WTC11 (cell line): ENCODE measurements around the gene LIF. TPM values are rescaled to one million over a fixed set of nuclear protein-coding genes. Genes with fewer than 3 reads are reported as not detected.

Experiments
- ATAC-seq: fragments of 200-7000 bp; cut with Tn5 transposase; 2 replicates; pipeline ENCODE4 v1.10.0; 2021; ENCODE audit warnings: mild to moderate bottlenecking, moderate library complexity
- CTCF ChIA-PET: fragments of 300-600 bp; sonication (Branson Sonifier 250); formaldehyde crosslinking; loops from one replicate; lab custom pipeline; 2021; ENCODE audit warnings: antibody characterized with exemption; lab: Charles Lee
- POLR2A ChIA-PET: fragments of 350-600 bp; sonication (Branson Sonifier 250); formaldehyde crosslinking; loops from one replicate; lab custom pipeline; 2021; ENCODE audit warnings: antibody characterized with exemption; lab: Charles Lee
- DNase-seq: peaks from one replicate; pipeline ENCODE4 v3.0.0; 2021; ENCODE audit warnings: low spot score
- H3K27ac Mint-ChIP-seq: 2 replicates; pipeline ENCODE4 v1.8.0; 2021; ENCODE audit warnings: mixed read lengths
- H3K27me3 Mint-ChIP-seq: 2 replicates; pipeline ENCODE4 v1.8.0; 2021; ENCODE audit warnings: low read depth, mild to moderate bottlenecking, moderate library complexity, mixed read lengths
- H3K36me3 Mint-ChIP-seq: 2 replicates; pipeline ENCODE4 v1.8.0; 2021; ENCODE audit warnings: mixed read lengths
- H3K4me1 Mint-ChIP-seq: 2 replicates; pipeline ENCODE4 v1.8.0; 2022; ENCODE audit warnings: mixed read lengths
- H3K4me3 Mint-ChIP-seq: 2 replicates; pipeline ENCODE4 v1.8.0; 2021; ENCODE audit warnings: mild to moderate bottlenecking, moderate library complexity, mixed read lengths
- H3K9me3 Mint-ChIP-seq: 2 replicates; pipeline ENCODE4 v1.8.0; 2021; ENCODE audit warnings: mixed read lengths
- E2F1 ChIP-seq: sonication (generic); formaldehyde crosslinking; IDR thresholded peaks from 2 replicates; pipeline ENCODE4 v1.8.0; 2022; ENCODE audit warnings: mild to moderate bottlenecking, missing genetic modification reagents
- E2F5 ChIP-seq: sonication (generic); formaldehyde crosslinking; IDR thresholded peaks from 2 replicates; pipeline ENCODE4 v1.8.1; 2022; ENCODE audit warnings: mild to moderate bottlenecking, moderate library complexity, missing genetic modification reagents
- EMX1 ChIP-seq: fragments of 250-450 bp; sonication (Bioruptor Pico); IDR thresholded peaks from 2 replicates; pipeline ENCODE4 v1.8.0; 2021; ENCODE audit warnings: mild to moderate bottlenecking
- ESRRA ChIP-seq: sonication (generic); formaldehyde crosslinking; IDR thresholded peaks from 2 replicates; pipeline ENCODE4 v1.8.1; 2022; ENCODE audit warnings: mild to moderate bottlenecking, missing genetic modification reagents, borderline replicate concordance
- FOXK1 ChIP-seq: sonication (generic); formaldehyde crosslinking; IDR thresholded peaks from 2 replicates; pipeline ENCODE4 v1.8.0; 2022; ENCODE audit warnings: mild to moderate bottlenecking, moderate library complexity, missing genetic modification reagents
- FOXP1 ChIP-seq: sonication (generic); formaldehyde crosslinking; IDR thresholded peaks from 2 replicates; pipeline ENCODE4 v1.8.0; 2022; ENCODE audit warnings: missing genetic modification reagents, mild to moderate bottlenecking, moderate library complexity, borderline replicate concordance
- FOXP4 ChIP-seq: sonication (generic); formaldehyde crosslinking; IDR thresholded peaks from 2 replicates; pipeline ENCODE4 v1.8.0; 2022; ENCODE audit warnings: mild to moderate bottlenecking, missing genetic modification reagents
- HMGA2 ChIP-seq: fragments of 250-450 bp; sonication (Bioruptor Pico); IDR thresholded peaks from 2 replicates; pipeline ENCODE4 v1.4.0; 2021; ENCODE audit warnings: mild to moderate bottlenecking, moderate library complexity
- MLX ChIP-seq: sonication (generic); formaldehyde crosslinking; IDR thresholded peaks from 2 replicates; pipeline ENCODE4 v1.8.1; 2023; ENCODE audit warnings: mild to moderate bottlenecking, missing genetic modification reagents, moderate library complexity
- MXD4 ChIP-seq: fragments of 250-450 bp; sonication (Bioruptor Pico); IDR thresholded peaks from 2 replicates; pipeline ENCODE4 v1.8.0; 2021; ENCODE audit warnings: mild to moderate bottlenecking, moderate library complexity, borderline replicate concordance
- MYBL2 ChIP-seq: sonication (generic); formaldehyde crosslinking; IDR thresholded peaks from 2 replicates; pipeline ENCODE4 v1.8.1; 2023; ENCODE audit warnings: mild to moderate bottlenecking, moderate library complexity, missing genetic modification reagents
- NR1H2 ChIP-seq: sonication (generic); formaldehyde crosslinking; IDR thresholded peaks from 2 replicates; pipeline ENCODE4 v1.9.0; 2021; ENCODE audit warnings: mild to moderate bottlenecking, moderate library complexity, missing genetic modification reagents
- NR3C1 ChIP-seq: sonication (generic); formaldehyde crosslinking; conservative IDR thresholded peaks from 2 replicates; pipeline ENCODE4 v1.8.1; 2023; ENCODE audit warnings: low read depth, mild to moderate bottlenecking, missing genetic modification reagents
- RELA ChIP-seq: sonication (generic); formaldehyde crosslinking; IDR thresholded peaks from 2 replicates; pipeline ENCODE4 v1.8.1; 2022; ENCODE audit warnings: missing genetic modification reagents, mild to moderate bottlenecking, borderline replicate concordance
- SOX15 ChIP-seq: fragments of 250-450 bp; sonication (Bioruptor Pico); IDR thresholded peaks from 2 replicates; pipeline ENCODE4 v1.9.0; 2021; ENCODE audit warnings: mild to moderate bottlenecking
- USF1 ChIP-seq: sonication (generic); formaldehyde crosslinking; IDR thresholded peaks from 2 replicates; pipeline ENCODE4 v1.8.0; 2022; ENCODE audit warnings: mild to moderate bottlenecking, missing genetic modification reagents
- ZNF121 ChIP-seq: sonication (generic); formaldehyde crosslinking; IDR thresholded peaks from 2 replicates; pipeline ENCODE4 v1.8.0; 2023; ENCODE audit warnings: missing genetic modification reagents
- ZNF219 ChIP-seq: sonication (generic); formaldehyde crosslinking; IDR thresholded peaks from 2 replicates; pipeline ENCODE4 v1.8.0; 2023; ENCODE audit warnings: missing genetic modification reagents, mild to moderate bottlenecking, borderline replicate concordance
- ZNF396 ChIP-seq: fragments of 250-450 bp; sonication (Bioruptor Pico); IDR thresholded peaks from 2 replicates; pipeline ENCODE4 v1.8.0; 2021; ENCODE audit warnings: mild to moderate bottlenecking, moderate library complexity, borderline replicate concordance
- ZNF423 ChIP-seq: fragments of 250-450 bp; sonication (Bioruptor Pico); IDR thresholded peaks from 2 replicates; pipeline ENCODE4 v2.1.2; 2022; ENCODE audit warnings: mild to moderate bottlenecking, moderate library complexity
- total RNA-seq: library from RNA; stranded (reverse); gene quantifications from 3 replicates; pipeline ENCODE4 v1.2.3, GENCODE V29; 2021
- TF ChIP-seq, protein P1 (sequence below): fragments of 200-600 bp; IDR thresholded peaks from 2 replicates; pipeline ENCODE4 v1.8.0; 2022; ENCODE audit warnings: antibody characterized with exemption
- TF ChIP-seq, protein P2 (sequence below): sonication (generic); formaldehyde crosslinking; IDR thresholded peaks from 2 replicates; pipeline ENCODE4 v1.8.1; 2022; ENCODE audit warnings: missing genetic modification reagents, borderline replicate concordance
- TF ChIP-seq, protein P3 (sequence below): fragments of 250-450 bp; sonication (Bioruptor Pico); IDR thresholded peaks from 2 replicates; pipeline ENCODE4 v1.9.0; 2021; ENCODE audit warnings: mild to moderate bottlenecking
- TF ChIP-seq, protein P4 (sequence below): fragments of 250-450 bp; sonication (Bioruptor Pico); IDR thresholded peaks from 2 replicates; pipeline ENCODE4 v1.8.0; 2021; ENCODE audit warnings: mild to moderate bottlenecking

The LIF gene
- total RNA-seq, 1 experiment from 2014 or later, result 7.2 TPM

DNA sequence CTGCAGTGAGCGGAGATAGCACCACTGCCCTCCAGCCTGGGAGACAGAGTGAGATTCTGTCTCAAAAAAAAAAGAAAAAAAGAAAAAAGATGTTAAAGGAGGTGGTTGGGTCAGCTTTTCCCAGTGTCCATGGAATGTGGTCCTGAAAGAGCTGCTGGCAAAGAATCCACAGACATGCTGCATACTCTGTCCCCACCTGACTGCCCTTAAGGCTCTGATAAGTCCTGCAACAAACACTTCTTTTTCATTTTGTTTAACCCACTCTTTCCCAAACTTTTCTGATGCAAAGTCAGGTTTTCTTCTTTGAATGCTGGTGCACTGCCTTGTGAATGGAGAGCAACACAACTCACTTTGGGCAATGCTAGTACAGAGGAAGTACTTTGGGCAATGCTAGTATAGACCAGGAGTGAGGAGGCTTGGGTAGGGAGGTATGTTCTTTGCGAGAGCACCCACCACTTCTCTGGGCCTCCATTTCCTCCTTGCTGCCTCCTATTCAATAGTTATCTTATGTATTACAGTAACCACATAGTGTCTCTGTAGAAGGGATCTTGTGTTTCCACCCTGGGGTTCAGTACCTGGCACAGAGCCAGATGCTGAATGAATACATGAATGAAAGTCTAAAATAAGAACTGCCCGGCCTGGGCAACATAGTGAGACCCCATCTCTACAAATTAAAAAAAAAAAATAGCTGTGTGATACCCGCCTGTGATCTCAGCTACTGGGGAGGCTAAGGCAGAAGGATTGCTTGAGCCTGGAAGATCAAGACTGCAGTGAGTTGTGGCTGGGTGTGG, 18.9 kb downstream of the LIF start (continued):
- no peak for TF ChIP-seq EMX1
- no peak for TF ChIP-seq FOXK1
- no peak for TF ChIP-seq USF1
- no peak for TF ChIP-seq FOXP4 (CRISPR knock-in tag)

DNA sequence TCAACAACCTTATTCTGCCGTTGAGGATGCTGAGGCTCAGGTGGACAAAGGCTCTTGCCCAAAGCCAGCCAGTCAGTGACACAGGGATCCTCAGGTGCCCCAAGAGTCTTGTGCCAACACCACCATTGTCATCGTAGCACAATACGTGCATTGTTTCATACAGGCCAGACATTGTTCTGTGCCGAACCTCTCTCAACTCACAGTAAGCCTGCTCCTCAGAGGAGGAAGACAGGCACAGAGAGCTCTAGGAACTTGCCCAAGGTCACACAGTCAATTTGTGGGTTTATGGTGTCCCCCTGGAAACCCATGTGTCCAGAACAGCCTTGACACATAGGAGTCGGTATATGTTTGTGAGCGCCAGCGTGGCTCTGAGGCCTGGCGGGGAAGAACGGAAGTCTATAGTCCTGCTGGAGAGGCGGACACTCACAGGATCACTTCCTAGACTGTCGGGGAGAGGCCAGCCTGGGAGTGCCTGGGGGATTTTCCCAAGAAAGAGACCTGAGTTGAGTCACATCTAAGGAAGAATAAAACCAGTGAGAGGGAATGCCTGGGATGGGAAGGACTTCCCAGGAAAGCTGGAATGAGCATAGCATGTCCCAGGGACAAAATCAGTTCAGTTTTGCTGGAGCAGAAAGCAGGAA, 20.2 kb downstream of the LIF start:
- H3K4me3 Mint-ChIP-seq, result no peak overlapping the region
- no peaks in the 10 kb centered on the region for H3K36me3 Mint-ChIP-seq
- no peaks in the 10 kb centered on the region for H3K27me3 Mint-ChIP-seq
- ATAC-seq, result no peak
- CTCF ChIA-PET, result no interaction called here
- no peak overlapping the region for H3K27ac Mint-ChIP-seq
- no peaks in the 10 kb centered on the region for H3K9me3 Mint-ChIP-seq
- TF ChIP-seq ZNF121 (CRISPR knock-in tag), result no peak
- no peak for TF ChIP-seq ZNF396 (CRISPR knock-in tag)
- TF ChIP-seq ZNF423 (CRISPR knock-in tag), result no peak
- TF ChIP-seq HMGA2, result no peak
- TF ChIP-seq E2F1, result no peak
- no peak for TF ChIP-seq NR3C1
- TF ChIP-seq, protein P1, sequence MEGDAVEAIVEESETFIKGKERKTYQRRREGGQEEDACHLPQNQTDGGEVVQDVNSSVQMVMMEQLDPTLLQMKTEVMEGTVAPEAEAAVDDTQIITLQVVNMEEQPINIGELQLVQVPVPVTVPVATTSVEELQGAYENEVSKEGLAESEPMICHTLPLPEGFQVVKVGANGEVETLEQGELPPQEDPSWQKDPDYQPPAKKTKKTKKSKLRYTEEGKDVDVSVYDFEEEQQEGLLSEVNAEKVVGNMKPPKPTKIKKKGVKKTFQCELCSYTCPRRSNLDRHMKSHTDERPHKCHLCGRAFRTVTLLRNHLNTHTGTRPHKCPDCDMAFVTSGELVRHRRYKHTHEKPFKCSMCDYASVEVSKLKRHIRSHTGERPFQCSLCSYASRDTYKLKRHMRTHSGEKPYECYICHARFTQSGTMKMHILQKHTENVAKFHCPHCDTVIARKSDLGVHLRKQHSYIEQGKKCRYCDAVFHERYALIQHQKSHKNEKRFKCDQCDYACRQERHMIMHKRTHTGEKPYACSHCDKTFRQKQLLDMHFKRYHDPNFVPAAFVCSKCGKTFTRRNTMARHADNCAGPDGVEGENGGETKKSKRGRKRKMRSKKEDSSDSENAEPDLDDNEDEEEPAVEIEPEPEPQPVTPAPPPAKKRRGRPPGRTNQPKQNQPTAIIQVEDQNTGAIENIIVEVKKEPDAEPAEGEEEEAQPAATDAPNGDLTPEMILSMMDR, result no peak
- TF ChIP-seq, protein P2, sequence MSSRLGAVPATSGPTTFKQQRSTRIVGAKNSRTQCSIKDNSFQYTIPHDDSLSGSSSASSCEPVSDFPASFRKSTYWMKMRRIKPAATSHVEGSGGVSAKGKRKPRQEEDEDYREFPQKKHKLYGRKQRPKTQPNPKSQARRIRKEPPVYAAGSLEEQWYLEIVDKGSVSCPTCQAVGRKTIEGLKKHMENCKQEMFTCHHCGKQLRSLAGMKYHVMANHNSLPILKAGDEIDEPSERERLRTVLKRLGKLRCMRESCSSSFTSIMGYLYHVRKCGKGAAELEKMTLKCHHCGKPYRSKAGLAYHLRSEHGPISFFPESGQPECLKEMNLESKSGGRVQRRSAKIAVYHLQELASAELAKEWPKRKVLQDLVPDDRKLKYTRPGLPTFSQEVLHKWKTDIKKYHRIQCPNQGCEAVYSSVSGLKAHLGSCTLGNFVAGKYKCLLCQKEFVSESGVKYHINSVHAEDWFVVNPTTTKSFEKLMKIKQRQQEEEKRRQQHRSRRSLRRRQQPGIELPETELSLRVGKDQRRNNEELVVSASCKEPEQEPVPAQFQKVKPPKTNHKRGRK, result no peak
- TF ChIP-seq NR1H2, result no peak
- TF ChIP-seq, protein P3, sequence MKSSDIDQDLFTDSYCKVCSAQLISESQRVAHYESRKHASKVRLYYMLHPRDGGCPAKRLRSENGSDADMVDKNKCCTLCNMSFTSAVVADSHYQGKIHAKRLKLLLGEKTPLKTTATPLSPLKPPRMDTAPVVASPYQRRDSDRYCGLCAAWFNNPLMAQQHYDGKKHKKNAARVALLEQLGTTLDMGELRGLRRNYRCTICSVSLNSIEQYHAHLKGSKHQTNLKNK (CRISPR knock-in tag), result no peak
- no peak for TF ChIP-seq MYBL2 (CRISPR knock-in tag)
- no peak for TF ChIP-seq MLX
- TF ChIP-seq, protein P4, sequence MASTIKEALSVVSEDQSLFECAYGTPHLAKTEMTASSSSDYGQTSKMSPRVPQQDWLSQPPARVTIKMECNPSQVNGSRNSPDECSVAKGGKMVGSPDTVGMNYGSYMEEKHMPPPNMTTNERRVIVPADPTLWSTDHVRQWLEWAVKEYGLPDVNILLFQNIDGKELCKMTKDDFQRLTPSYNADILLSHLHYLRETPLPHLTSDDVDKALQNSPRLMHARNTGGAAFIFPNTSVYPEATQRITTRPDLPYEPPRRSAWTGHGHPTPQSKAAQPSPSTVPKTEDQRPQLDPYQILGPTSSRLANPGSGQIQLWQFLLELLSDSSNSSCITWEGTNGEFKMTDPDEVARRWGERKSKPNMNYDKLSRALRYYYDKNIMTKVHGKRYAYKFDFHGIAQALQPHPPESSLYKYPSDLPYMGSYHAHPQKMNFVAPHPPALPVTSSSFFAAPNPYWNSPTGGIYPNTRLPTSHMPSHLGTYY (CRISPR knock-in tag), result no peak
- no peak for TF ChIP-seq MXD4 (CRISPR knock-in tag)
- no peak for TF ChIP-seq FOXP1
- no peak for TF ChIP-seq SOX15
- TF ChIP-seq RELA (CRISPR knock-in tag), result no peak
- no peak for TF ChIP-seq ESRRA
- no peak for TF ChIP-seq E2F5 (CRISPR knock-in tag)
- no peak for TF ChIP-seq ZNF219
- no peak for DNase-seq
- POLR2A ChIA-PET, result no interaction called here
- peaks cover 14% of the 10 kb centered on the region for H3K4me1 Mint-ChIP-seq
